Globus pallidus (tissue), 1 donor: ENCODE data around the gene SARDH.

Source experiments
- DNase-seq: peaks from one replicate; pipeline ENCODE4 v3.0.0-alpha.2; 2015; ENCODE audit warnings: low spot score

Gene SARDH

GRCh38 chr9:133645021-133645765, 93.0 kb downstream of the SARDH start:
- no peak for DNase-seq

GRCh38 chr9:133643978-133644760, 94.0 kb downstream of the SARDH start:
- DNase-seq = no peak

GRCh38 chr9:133643362-133643755, 94.8 kb downstream of the SARDH start:
- no peak for DNase-seq

GRCh38 chr9:133642708-133643361, 95.3 kb downstream of the SARDH start:
- DNase-seq = no peak

- DNase-seq = no peak
Observed at GRCh38 chr9:133641861-133642595, 96.1 kb downstream of the SARDH start.

- no peak for DNase-seq
Observed at GRCh38 chr9:133641396-133641655, 96.8 kb downstream of the SARDH start.

GRCh38 chr9:133640580-133641395, 97.4 kb downstream of the SARDH start:
- no peak for DNase-seq

- DNase-seq = no peak
Observed at GRCh38 chr9:133640160-133640559, 98.0 kb downstream of the SARDH start.

- no peak for DNase-seq
Observed at GRCh38 chr9:133639613-133640012, 98.5 kb downstream of the SARDH start.

- DNase-seq = no peak
Observed at GRCh38 chr9:133638711-133639110, 99.4 kb downstream of the SARDH start.

- DNase-seq = no peak
Observed at GRCh38 chr9:133638076-133638475, 100.1 kb downstream of the SARDH start.

GRCh38 chr9:133637451-133638055, 100.6 kb downstream of the SARDH start:
- DNase-seq = no peak

GRCh38 chr9:133636902-133637301, 101.2 kb downstream of the SARDH start:
- no peak for DNase-seq

- DNase-seq = no peak
Observed at GRCh38 chr9:133635533-133636531, 102.3 kb downstream of the SARDH start, which contains the start of gene DBH. Gene DBH (plus strand): TSS chr9:133636363. CDS start chr9:133636372, 9 bp downstream.

- DNase-seq = no peak
Observed at GRCh38 chr9:133635098-133635497, 103.1 kb downstream of the SARDH start.

- no peak for DNase-seq
Observed at GRCh38 chr9:133634081-133634691, 104.0 kb downstream of the SARDH start.

GRCh38 chr9:133633681-133634080, 104.5 kb downstream of the SARDH start:
- DNase-seq = no peak

- DNase-seq = no peak
Observed at GRCh38 chr9:133632806-133633680, 105.1 kb downstream of the SARDH start.
